ENCODE results near the gene HIRIP3. TPM values are rescaled to one million over a fixed set of nuclear protein-coding genes. Genes with fewer than 3 reads are reported as not detected.
A peak's percentile ranks its signal among the peaks of the same experiment; 100 is the strongest.

The HIRIP3 gene
- total RNA-seq, 1 experiment from 2014 or later = 25.3 TPM

- Histone ChIP-seq H3K4me3 (ENCODE audit: low read depth in 2 of 2, low read length in 2 of 2) (peak overlapping the region; percentile 72 to 98), H3K4me1 (ENCODE audit: control insufficient read depth, insufficient read depth, low read length) (peaks cover 25% of the 10 kb centered on the region), H3K9me3 (ENCODE audit: control insufficient read depth, insufficient read depth, low read depth, low read length) (no peaks in the 10 kb centered on the region), H3K36me3 (ENCODE audit: control insufficient read depth, insufficient read depth, low read length) (peaks cover 5% of the 10 kb centered on the region), H3K27ac (ENCODE audit: low read length) (peak overlapping the region; percentile 100), H3K27me3 (ENCODE audit: control insufficient read depth, insufficient read depth, low read length) (no peaks in the 10 kb centered on the region)
- intact Hi-C loops (cut with micrococcal nuclease; ENCODE audit: unreplicated experiment) (no loop called here), in situ Hi-C loops (cut with HindIII; ENCODE audit: low pct_unique_long_range_greater_than_20kb, low sequenced_read_pairs) (no loop called here)
- ChIA-PET CTCF (interaction anchor here (0.6 kb wide), 1 partner anchor 98 kb away, joined by 4 read pairs; the partner anchor contains the start of gene SEZ6L2), POLR2A (interaction anchor here (0.6 kb wide), 2 partner anchors 39 to 192 kb away, joined by 4 to 7 read pairs; no protein-coding TSS in a partner anchor)
- ATAC-seq = no peak
- DNase-seq (ENCODE audit: low read depth, low spot score) = no peak
- no peak for TF ChIP-seq CTCF (IDR thresholded peaks at IDR 0.05)
- no peak for TF ChIP-seq POLR2AphosphoS5 (IDR thresholded peaks at IDR 0.05; ENCODE audit: low read depth, low read length)
- TF ChIP-seq SIN3A (IDR thresholded peaks at IDR 0.05; ENCODE audit: borderline replicate concordance, insufficient read depth, low read depth, low read length) = no peak
- TF ChIP-seq, protein P1, sequence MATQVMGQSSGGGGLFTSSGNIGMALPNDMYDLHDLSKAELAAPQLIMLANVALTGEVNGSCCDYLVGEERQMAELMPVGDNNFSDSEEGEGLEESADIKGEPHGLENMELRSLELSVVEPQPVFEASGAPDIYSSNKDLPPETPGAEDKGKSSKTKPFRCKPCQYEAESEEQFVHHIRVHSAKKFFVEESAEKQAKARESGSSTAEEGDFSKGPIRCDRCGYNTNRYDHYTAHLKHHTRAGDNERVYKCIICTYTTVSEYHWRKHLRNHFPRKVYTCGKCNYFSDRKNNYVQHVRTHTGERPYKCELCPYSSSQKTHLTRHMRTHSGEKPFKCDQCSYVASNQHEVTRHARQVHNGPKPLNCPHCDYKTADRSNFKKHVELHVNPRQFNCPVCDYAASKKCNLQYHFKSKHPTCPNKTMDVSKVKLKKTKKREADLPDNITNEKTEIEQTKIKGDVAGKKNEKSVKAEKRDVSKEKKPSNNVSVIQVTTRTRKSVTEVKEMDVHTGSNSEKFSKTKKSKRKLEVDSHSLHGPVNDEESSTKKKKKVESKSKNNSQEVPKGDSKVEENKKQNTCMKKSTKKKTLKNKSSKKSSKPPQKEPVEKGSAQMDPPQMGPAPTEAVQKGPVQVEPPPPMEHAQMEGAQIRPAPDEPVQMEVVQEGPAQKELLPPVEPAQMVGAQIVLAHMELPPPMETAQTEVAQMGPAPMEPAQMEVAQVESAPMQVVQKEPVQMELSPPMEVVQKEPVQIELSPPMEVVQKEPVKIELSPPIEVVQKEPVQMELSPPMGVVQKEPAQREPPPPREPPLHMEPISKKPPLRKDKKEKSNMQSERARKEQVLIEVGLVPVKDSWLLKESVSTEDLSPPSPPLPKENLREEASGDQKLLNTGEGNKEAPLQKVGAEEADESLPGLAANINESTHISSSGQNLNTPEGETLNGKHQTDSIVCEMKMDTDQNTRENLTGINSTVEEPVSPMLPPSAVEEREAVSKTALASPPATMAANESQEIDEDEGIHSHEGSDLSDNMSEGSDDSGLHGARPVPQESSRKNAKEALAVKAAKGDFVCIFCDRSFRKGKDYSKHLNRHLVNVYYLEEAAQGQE (IDR thresholded peaks at IDR 0.05; ENCODE audit: insufficient read depth in 1 of 2, low read depth in 2 of 2, low read length in 1 of 2) = no peak
- TF ChIP-seq TCF7L2 (IDR thresholded peaks at IDR 0.05; ENCODE audit: low read depth, low read length) = no peak
- BruUV-seq (replicated peaks) = no TSS peak
Measured at GRCh38 chr16:29996766-29997250, 1.4 kb upstream of the HIRIP3 start.

DNA sequence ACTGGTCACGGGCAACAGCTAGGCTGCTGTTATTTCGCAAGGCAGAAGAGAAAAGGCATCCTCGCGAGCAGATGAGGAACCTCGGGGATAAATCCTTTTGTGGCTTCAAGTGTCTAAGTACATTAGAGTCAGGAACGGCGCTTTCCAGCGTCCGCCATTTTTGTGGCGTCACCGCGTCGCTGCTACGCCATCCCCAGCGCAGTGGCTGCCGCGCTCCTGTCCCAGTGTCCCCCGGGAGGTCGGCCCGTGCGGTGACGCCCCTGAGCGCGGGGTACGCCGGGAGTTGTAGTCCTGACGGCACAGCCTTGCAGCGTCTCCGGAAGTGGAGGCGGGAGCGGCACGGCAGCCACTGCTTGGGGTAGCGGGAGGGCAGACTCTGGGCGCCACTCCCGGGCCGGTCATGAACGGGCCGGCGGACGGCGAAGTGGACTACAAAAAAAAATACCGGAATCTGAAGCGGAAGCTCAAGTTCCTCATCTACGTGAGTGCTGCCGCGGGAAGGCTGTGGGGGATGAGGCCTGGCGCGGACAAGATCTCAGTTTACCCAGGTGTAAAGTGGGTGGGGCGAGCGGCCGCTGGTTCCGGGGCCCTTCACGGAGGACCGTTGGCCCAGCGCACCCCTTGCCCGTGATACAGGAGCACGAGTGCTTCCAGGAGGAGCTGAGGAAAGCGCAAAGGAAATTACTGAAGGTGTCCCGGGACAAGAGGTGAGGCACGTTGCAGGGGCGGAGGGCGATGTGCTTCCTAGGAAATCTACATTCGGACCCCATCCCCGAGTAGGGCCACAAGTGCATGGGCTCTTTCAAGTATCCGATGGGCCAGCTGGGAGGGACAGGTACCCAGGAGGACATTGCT, 721 bp upstream of the HIRIP3 start, which contains the start of gene INO80E:
Gene INO80E (plus strand): TSS at position 331 of the 855 bp plus-strand sequence. CDS start 70 bp downstream, at position 401.
- BruUV-seq (replicated peaks) = TSS peak; percentile 73
- Histone ChIP-seq H3K4me1 (ENCODE audit: control insufficient read depth, insufficient read depth, low read length) (peaks cover 31% of the 10 kb centered on the region), H3K4me3 (ENCODE audit: low read depth in 2 of 2, low read length in 2 of 2) (peak within 1 kb of the TSS; percentile 72 to 98), H3K27ac (ENCODE audit: low read length) (peak within 1 kb of the TSS; percentile 100), H3K36me3 (ENCODE audit: control insufficient read depth, insufficient read depth, low read length) (peaks cover 5% of the 10 kb centered on the region), H3K27me3 (ENCODE audit: control insufficient read depth, insufficient read depth, low read length) (no peaks in the 10 kb centered on the region), H3K9me3 (ENCODE audit: control insufficient read depth, insufficient read depth, low read depth, low read length) (no peaks in the 10 kb centered on the region)
- POLR2A ChIA-PET = no interaction called here
- TF ChIP-seq CTCF (IDR thresholded peaks at IDR 0.05) (no peak), POLR2AphosphoS5 (IDR thresholded peaks at IDR 0.05; ENCODE audit: low read depth, low read length) (peak; percentile 67), SIN3A (IDR thresholded peaks at IDR 0.05; ENCODE audit: borderline replicate concordance, insufficient read depth, low read depth, low read length) (no peak), TCF7L2 (IDR thresholded peaks at IDR 0.05; ENCODE audit: low read depth, low read length) (no peak)
- TF ChIP-seq, protein P1 (IDR thresholded peaks at IDR 0.05; ENCODE audit: insufficient read depth in 1 of 2, low read depth in 2 of 2, low read length in 1 of 2) = no peak; a peak in 1 of 4 replicates
- CTCF ChIA-PET = interaction anchor here (0.6 kb wide), 1 partner anchor 97 kb away, joined by 4 read pairs; the partner anchor contains the start of gene SEZ6L2
- ATAC-seq = peak; percentile 96
- intact Hi-C loops (cut with micrococcal nuclease; ENCODE audit: unreplicated experiment) (no loop called here), in situ Hi-C loops (cut with HindIII; ENCODE audit: low pct_unique_long_range_greater_than_20kb, low sequenced_read_pairs) (no loop called here)
- peak; percentile 84 for DNase-seq (ENCODE audit: low read depth, low spot score)

Data from Panc1 (cell line).